Coronary artery (tissue), 2 donors: ENCODE measurements around the gene FAM118A.

Source experiments
- DNase-seq: peaks from one replicate; pipeline ENCODE4 v3.0.0-alpha.2; 2017; ENCODE audit warnings: low spot score
- H3K27ac ChIP-seq, 2 donors: fragments of 200-600 bp; sonication (generic); one replicate each; pipeline ENCODE4 v1.5.1; 2016 to 2019
- H3K4me3 ChIP-seq: fragments of 200-600 bp; sonication (generic); 2 replicates; pipeline ENCODE4 v1.5.1; 2016; ENCODE audit warnings: mild to moderate bottlenecking, moderate library complexity
- TF ChIP-seq, protein P1 (sequence below): fragments of 200-600 bp; sonication (generic); IDR thresholded peaks from one replicate; pipeline ENCODE4 v1.5.1; 2019; ENCODE audit warnings: antibody characterized with exemption

The FAM118A gene

DNA sequence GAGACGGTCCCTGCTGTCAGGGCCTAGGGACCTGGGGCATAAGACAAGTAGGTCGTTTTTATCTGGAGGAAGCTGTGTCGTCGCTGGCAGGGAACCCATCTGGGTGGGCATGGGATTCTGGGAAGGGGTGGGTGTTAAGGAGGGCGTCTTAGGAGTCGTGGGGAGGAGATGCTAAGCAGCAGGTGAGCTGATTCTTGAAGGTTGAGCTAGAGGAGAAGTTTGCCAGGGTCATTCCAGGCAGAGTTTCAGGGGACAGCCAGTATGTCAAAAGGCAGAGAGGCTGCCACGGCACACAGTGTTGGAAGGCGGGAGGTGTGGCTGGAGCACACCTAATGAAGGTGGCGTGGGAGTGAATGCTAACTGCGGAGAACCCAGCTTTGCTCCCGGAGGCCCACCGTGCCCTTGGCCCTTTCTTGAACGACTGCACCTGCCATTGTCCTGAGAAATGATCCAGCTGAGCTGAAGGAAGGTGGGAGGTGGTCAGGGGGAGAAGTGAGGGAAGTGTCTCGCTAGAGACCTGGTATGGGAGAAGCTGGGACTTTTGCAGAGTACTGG, 1.3 kb downstream of the FAM118A start:
- peak overlapping the region; percentile 81 to 90 for H3K27ac ChIP-seq
- no peak for DNase-seq
- TF ChIP-seq, protein P1, sequence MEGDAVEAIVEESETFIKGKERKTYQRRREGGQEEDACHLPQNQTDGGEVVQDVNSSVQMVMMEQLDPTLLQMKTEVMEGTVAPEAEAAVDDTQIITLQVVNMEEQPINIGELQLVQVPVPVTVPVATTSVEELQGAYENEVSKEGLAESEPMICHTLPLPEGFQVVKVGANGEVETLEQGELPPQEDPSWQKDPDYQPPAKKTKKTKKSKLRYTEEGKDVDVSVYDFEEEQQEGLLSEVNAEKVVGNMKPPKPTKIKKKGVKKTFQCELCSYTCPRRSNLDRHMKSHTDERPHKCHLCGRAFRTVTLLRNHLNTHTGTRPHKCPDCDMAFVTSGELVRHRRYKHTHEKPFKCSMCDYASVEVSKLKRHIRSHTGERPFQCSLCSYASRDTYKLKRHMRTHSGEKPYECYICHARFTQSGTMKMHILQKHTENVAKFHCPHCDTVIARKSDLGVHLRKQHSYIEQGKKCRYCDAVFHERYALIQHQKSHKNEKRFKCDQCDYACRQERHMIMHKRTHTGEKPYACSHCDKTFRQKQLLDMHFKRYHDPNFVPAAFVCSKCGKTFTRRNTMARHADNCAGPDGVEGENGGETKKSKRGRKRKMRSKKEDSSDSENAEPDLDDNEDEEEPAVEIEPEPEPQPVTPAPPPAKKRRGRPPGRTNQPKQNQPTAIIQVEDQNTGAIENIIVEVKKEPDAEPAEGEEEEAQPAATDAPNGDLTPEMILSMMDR: no peak

DNA sequence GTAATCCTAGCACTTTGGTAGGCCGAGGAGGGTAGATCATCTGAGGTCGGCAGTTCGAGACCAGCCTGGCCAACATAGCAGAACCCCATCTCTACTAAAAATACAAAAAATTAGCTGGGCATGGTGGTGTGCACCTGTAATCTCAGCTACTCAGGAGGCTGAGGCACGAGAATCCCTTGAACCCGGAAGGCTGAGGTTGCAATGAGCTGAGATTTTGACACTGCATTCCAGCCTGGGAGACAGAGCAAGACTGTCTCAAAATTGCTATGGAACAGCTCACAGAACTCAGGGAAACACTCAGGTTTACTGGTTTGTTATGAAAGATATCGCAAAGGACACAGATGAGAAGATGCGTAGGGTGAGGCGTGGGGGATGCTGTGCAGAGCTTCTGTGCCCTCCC, 2.7 kb downstream of the FAM118A start:
- TF ChIP-seq, protein P1: no peak
- no peak for DNase-seq
- H3K4me3 ChIP-seq: no peak overlapping the region
- H3K27ac ChIP-seq: no peak overlapping the region

More for the DNA sequence above, 1.3 kb downstream of the FAM118A start:
- peak overlapping the region; percentile 100 for H3K4me3 ChIP-seq

DNA sequence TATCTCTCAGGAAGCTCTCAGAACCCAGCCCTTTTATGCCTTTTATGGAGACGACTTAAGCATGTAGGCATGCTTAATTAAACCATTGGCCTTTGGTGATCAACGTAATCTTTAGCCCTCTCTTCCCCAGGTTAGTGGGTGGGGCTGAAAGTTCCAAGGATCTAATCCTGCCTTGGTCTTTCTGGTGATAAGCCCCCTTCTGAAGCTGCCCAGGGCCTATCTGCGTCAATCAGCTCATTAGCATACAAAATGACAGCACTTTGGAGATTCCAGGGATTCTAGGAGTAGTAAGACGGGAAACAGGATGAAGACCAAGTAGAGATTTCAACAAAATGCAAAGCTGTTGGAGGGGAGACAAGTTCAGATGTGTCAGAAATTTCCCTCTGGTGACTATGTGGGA, 3.1 kb downstream of the FAM118A start:
- no peak overlapping the region for H3K4me3 ChIP-seq
- DNase-seq: no peak
- TF ChIP-seq, protein P1: no peak
- H3K27ac ChIP-seq: no peak overlapping the region

DNA sequence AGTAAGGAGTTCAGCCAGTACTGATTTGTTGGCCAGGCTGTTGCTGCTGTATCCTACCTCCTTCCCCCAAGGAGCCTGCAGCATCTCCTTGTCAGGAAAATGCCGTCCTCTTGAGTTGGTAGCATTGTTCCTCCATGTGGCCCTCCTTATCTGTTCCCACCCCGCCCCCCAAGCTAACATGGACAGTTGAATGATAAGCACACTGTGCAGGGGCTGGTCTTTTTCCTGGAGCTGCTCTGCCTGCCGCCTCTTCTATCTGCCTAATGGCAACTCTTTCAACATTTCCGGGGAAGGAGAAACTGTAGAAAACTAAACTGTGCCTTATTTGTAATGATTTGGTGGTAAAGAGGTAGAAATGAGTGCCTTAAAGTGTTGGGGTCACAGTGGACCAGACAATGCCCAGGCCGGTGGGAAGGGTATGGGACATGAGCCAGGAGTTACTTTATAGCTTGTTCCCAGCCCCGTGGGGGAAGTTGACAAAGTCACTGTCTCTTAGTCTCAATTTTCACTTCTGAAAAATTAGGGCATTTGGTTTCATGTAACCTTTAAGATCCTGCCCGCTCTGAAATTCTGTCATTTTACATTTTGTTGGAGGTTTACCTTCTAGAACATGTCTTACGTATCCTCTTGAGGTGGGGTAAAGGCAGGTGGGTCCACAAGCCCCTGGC, 4.5 kb downstream of the FAM118A start:
- TF ChIP-seq, protein P1: no peak
- peak overlapping the region in 1 of 2 donors; percentile 42 for H3K27ac ChIP-seq
- H3K4me3 ChIP-seq: no peak overlapping the region
- no peak for DNase-seq

DNA sequence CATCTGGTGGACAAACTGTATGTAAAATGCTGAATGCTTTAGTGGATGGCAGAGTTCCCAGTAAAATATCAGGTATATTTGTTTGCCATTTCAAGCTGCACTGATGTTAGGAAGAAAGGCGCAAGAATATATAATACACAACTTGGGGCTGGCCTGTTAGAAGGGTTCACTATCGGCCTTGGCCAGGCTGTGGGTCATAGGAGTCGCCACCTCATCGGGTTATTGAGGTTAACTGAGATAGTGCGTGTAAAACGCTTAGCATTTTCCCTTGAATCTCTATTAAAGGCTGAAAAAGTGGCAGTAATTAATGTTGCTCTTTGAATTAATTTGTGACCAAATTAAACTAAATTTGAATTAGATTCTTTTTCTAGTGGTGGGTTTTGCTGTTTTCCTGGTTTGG, 5.1 kb downstream of the FAM118A start:
- Histone ChIP-seq H3K4me3 (no peak overlapping the region), H3K27ac (peak overlapping the region in 1 of 2 donors; percentile 42)
- no peak for DNase-seq
- TF ChIP-seq, protein P1: no peak

DNA sequence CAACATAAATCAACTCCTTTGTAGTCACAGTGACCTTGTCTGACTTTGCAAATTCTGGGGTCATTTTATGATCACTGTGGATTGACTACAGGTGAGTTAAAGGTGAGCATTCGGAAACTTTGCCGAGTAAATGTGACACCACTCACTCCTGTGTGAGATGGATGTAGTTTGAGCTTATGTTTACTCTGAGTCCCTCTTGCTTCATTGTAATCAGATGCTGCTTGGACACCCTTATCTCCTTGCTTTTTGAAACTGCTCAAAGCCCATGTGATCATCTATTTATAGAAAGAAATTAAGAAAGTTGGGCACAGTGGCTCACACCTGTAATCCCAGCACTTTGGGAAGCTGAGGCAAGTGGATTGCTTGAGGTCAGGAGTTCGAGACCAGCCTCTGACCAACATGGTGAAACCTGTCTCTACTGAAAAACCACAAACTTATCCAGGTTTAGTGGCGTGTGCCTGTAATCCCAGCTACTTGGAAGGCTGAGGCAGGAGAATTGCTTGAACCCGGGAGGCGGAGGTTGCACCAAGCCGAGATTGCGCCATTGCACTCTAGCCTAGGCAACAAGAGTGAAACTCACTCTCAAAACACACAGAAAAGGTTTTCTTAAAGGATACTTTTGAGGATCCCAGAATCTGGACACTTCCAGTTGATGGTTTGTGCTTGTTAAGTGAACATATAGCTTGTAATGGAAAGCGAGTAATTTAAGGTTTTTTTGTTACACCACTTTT, 7.2 kb downstream of the FAM118A start:
- no peak for DNase-seq
- TF ChIP-seq, protein P1: no peak
- Histone ChIP-seq H3K27ac (peak overlapping the region; percentile 90 to 95), H3K4me3 (peak overlapping the region; percentile 42)
